ENCODE data around the gene TAS2R10.
A peak's percentile ranks its signal among the peaks of the same experiment; 100 is the strongest.
"Not testable (repeated sequence)": the region's sequence is repeated elsewhere in the genome, so short reads cannot be mapped to it uniquely, and the experiment has no call there.

TAS2R10 gene, protein sequence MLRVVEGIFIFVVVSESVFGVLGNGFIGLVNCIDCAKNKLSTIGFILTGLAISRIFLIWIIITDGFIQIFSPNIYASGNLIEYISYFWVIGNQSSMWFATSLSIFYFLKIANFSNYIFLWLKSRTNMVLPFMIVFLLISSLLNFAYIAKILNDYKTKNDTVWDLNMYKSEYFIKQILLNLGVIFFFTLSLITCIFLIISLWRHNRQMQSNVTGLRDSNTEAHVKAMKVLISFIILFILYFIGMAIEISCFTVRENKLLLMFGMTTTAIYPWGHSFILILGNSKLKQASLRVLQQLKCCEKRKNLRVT

GRCh38 chr12:10826258-10826657, at the start of gene TAS2R10:
TSS of gene TAS2R10 (minus strand) at chr12:10826358. CDS start at chr12:10826269, 89 bp downstream.
- no peak for DNase-seq

- DNase-seq = no peak
These were observed 47.2 kb upstream of the TAS2R10 start for GRCh38 chr12:10873378-10873777.

- DNase-seq = no peak
These were observed 41.2 kb upstream of the TAS2R10 start for GRCh38 chr12:10867381-10867780.

GRCh38 chr12:10863512-10864218, 37.5 kb upstream of the TAS2R10 start:
- DNase-seq = no peak

GRCh38 chr12:10861366-10861765, 35.2 kb upstream of the TAS2R10 start:
- no peak for DNase-seq

- DNase-seq = no peak
These were observed 29.6 kb upstream of the TAS2R10 start for GRCh38 chr12:10855807-10856206.

DNA sequence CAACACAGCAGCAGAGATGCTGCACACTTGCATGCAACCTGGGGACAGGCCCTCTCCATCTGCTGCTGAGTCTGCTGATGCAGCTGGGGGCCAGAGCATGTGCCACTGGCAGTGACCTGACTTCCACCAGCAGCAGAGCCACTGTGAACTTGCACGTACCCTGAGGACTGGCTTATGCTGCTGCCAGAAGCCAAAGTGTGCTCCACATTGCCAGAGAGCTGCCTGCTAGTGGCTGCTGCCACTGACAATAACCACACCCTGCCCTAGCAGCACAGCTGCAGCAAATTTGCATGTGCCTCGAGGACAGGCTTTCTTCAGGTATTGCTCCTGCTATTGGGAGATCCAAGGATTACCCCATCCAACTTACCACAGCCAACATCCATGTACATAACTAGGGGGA, 27.6 kb upstream of the TAS2R10 start:
- no peak for DNase-seq

GRCh38 chr12:10851243-10851858, 25.2 kb upstream of the TAS2R10 start:
- DNase-seq = no peak

DNA sequence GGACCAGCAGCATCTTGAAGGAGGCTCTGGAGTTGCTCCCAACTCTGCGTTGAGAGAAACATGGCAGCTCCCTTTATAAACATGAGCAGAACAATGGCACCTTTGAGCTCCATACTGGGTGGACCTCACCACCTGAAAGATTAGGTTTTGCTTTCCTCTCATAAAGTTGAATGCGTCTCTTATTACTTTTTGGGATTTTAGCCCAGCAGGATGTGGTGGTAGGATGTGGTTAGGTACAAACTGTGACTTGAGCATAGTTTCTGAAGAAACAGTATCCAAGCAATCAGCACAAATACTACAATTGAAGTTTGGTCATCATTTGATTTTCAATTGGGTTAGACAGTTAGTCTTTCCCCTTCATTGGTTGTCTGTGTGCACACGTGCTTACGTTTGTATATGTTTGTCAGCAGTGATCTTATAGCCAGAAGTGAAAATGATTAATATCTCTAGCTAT, 23.3 kb upstream of the TAS2R10 start, which contains the start of gene PRR4:
TSS of gene PRR4 (minus strand) at position 51 of the 454 bp plus-strand sequence. CDS start at position 13, 38 bp downstream.
- no peak for DNase-seq

DNA sequence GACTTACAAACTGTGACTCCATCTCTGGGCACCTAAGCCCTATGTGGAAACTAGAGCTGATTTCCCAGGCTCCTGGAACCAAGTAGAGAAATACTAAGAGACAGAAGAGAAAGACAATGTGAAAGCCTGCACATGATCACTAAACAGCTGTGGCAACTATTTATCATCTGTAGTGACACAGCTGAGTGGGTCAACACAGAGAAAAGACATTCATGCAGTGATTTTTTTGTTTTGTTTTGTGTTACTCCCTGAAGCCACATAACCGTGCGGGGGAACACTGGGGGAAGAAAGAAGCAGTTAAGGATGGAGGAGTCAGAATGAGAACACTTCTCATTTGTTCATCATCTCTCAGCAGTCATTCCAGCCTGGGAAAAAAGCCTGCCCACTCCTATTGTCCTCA, 21.6 kb upstream of the TAS2R10 start:
- DNase-seq = no peak

GRCh38 chr12:10842862-10843261, 16.7 kb upstream of the TAS2R10 start:
- no peak for DNase-seq

- no peak for DNase-seq
These were observed 12.3 kb upstream of the TAS2R10 start for GRCh38 chr12:10838461-10838860.

DNA sequence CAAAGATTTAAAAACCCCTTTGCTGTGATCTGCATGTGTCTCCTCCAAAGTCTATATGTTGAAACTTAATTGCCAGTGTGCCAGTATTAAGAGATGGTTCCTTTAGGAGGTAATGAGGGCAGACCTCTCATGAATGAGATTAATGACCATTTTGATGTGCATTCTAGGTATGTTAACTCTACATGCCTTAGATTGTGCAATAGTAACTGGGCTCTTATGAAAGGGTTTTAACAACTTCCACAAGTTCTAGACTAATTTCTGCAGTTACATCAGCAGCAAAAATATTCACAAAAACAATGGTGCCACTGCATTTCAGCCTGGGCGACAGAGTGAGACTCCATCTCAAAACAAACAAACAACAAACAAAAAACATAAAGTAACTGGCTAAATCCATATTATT, 3.8 kb upstream of the TAS2R10 start:
- no peak for DNase-seq

GRCh38 chr12:10824957-10825356, 1.2 kb downstream of the TAS2R10 start:
- DNase-seq = no peak

GRCh38 chr12:10811883-10812536, 14.1 kb downstream of the TAS2R10 start:
- no peak for DNase-seq

DNA sequence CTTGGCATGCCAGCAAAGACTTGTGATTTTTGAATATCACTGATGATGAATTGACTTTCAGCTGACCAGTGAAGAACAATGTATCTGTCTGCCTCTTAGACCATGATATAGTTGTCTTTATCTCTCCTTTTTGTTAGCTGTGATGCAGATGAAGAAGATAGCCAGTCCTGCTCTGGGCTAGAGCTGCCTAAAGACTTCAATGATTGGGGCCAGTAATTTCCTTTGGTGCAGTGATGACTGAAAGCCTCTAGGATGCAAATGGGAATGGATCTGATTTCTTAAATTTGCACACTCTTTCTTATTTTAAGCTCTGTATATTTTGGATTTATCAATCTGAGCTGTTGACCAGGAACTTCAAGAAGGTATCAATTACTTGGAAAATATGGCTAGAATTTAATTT, 16.1 kb downstream of the TAS2R10 start, which contains the start of gene TAS2R9:
TSS of gene TAS2R9 (minus strand) at position 101 of the 400 bp plus-strand sequence. CDS start at position 8, 93 bp downstream.
- DNase-seq = no peak

GRCh38 chr12:10807186-10807585, 19.0 kb downstream of the TAS2R10 start, which contains the start of gene TAS2R8:
TSS of gene TAS2R8 (minus strand) at chr12:10807286. CDS start at chr12:10806980, 306 bp downstream.
- no peak for DNase-seq

GRCh38 chr12:10802587-10802986, 23.6 kb downstream of the TAS2R10 start, which contains the start of gene TAS2R7:
TSS of gene TAS2R7 (minus strand) at chr12:10802627. CDS start at chr12:10802570, 57 bp downstream.
- peak; percentile 57 for DNase-seq

DNA sequence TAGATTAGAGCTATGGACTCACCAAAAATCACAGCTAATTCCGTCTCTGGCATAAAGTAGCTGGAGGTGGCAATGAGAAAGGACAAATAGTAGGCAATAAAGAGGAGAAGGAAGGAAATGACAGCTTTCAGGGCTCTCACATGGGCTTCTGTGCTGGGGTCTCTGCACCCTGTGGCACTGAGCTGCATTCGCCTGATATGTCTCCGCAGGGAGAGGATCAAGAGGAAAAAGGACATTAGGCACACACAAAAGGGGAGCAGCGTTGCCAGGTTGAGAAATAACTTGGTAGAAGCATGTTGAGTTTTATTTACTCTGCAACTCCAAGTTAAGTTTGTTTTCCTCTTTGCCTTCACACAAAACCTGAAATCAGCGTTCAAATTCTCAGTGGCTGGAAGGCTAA, 24.4 kb downstream of the TAS2R10 start:
- no peak for DNase-seq

DNA sequence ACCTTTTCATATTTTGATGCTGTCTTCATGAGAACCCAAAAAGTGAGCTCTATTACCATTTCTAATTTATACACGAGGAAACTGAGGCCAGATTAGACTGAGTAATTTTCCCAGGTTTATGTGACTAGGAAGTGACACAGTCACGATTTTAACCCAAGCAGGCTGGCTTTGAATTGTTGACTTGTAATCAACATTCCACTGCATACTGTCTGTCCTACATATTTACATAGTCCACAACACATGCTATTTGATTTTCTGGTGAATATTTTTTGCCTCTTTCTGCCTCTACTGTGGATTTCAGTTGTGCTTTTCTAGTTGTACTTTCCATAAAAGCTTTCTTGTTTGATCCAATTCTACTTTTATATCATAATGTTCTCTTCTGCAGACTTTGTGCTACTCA, 31.9 kb downstream of the TAS2R10 start:
- DNase-seq = no peak

GRCh38 chr12:10791769-10792168, 34.4 kb downstream of the TAS2R10 start:
- DNase-seq = not testable (repeated sequence)

DNA sequence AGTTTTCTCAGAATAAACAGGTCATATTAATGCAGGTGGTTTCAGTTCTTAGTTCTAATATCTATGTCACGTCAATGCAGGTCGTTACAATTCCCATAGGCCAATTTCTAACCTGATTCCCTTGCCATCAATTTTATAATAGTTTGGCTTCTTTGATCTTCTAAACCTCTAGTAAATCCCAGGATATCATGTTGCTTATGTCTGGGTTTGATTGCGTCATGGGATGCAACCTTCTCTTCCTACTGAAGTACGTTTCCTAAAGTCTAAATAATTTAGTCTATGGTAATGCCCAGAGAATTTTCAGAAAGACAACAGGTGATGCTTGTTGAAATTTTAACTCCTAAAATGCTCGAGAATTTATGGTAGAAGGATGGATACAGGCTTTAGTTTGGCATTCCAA, 42.9 kb downstream of the TAS2R10 start:
- DNase-seq = no peak

DNA sequence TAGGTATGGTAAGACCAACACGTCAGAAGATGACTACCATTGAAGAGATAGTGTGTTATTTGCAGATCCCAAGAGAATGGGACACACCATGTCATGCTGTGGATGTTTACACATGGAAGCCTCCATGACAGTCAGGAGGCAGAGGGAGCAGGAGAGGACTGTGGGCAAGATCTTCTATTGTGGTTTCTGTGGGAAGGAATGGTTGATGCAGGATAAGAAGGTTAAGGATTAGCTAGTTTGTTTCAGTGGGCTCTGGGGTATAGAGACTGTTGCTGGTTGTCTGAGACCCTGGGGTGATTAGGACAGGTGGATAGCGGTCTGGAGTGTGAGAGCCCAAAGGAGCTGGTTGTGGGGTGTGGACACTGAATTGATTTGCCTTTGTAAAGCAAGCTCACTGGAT, 47.1 kb downstream of the TAS2R10 start:
- DNase-seq = peak; percentile 5

All from NCI-H146 (cell line).